ENCODE data around the gene DIDO1.

The DIDO1 gene

DNA sequence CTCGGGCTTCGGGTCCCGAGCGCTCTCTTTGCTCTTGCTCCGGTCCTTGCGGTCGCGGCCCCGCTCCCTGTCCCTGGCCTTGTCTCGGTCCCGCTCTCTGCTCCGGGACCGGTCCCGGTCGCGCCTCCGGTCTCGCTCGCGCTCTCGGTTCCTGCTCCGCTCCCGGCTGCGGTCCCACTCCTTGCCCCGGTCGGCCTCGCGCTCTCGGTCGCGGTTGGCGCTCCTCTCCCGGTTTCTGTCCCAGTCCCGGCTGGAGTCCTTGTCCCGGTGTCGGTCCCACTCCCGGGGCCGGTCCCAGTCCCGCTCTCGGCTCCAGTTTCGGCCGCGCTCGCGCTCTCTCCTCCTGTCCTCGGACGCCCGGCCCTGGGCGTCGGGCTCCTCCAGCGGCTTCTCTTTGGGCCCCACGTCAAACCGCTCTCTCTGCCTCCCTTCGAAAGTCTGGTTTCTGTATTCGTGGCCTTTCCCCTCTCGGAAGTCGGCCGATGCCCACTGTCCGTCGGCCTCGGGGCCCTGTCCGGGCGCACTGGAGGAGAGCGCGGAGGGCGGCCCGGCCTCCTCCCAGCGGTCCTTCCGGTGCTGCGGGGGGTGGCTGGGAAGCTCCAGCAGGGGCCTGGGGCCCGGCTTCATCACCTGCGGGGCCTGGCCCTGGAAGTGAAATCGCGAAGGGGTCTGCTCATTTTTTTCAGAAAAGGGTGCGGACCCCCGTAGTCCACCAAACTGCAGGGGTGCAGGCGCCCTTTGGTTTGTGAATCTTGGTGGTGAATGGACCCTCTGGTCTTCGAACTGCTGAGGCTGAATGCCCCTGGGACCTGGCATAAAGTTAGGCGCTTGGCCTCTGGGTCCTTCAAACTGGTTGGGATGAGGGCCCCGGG, 46.8 kb downstream of the DIDO1 start:
- DNase-seq (ENCODE audit: low spot score), result no peak
- in situ Hi-C loops (cut with MboI; ENCODE audit: low sequenced_read_pairs, unreplicated experiment), result no loop called here
- TF ChIP-seq, protein P1, sequence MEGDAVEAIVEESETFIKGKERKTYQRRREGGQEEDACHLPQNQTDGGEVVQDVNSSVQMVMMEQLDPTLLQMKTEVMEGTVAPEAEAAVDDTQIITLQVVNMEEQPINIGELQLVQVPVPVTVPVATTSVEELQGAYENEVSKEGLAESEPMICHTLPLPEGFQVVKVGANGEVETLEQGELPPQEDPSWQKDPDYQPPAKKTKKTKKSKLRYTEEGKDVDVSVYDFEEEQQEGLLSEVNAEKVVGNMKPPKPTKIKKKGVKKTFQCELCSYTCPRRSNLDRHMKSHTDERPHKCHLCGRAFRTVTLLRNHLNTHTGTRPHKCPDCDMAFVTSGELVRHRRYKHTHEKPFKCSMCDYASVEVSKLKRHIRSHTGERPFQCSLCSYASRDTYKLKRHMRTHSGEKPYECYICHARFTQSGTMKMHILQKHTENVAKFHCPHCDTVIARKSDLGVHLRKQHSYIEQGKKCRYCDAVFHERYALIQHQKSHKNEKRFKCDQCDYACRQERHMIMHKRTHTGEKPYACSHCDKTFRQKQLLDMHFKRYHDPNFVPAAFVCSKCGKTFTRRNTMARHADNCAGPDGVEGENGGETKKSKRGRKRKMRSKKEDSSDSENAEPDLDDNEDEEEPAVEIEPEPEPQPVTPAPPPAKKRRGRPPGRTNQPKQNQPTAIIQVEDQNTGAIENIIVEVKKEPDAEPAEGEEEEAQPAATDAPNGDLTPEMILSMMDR (IDR thresholded peaks at IDR 0.05; ENCODE audit: borderline replicate concordance, control extremely low read depth, extremely low read depth, insufficient read depth, missing control alignments), result no peak

DNA sequence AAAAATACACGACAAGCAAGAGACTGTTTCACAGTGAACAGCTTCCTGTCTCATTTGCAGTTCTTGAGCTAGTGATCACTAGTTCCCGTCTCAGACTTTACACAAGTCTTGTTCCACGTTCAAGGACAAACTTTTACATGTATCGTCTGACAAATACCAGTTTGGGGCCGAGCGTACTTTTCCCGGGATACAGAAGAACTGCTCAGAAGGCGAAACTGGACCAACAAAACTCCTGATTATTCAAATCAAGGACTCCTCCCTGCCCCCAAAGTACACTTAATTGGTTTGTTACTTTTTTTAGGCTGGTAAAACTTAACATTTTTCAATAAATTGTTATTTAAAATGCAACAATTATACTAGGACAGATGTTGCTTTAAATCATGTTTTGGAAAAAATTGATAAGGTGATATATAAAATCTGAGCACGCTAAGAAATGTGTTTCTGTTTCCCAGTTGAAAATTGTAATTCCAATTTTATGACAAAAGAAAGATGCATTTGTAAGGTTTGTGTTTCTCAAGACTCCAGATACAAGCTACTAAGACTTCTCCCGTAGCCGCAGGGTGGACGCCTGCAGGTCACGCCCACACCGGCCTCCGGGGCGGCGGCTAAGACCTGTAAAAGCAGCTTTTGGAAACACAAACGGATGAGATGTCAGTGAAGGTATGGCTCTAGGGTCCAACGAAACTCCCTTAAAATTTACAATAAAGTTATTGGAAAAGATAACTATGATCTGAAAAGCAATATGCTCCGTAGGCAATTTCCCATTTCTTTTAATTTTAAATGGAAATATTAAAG, 47.9 kb downstream of the DIDO1 start:
- DNase-seq (ENCODE audit: low spot score), result no peak
- TF ChIP-seq, protein P1 (IDR thresholded peaks at IDR 0.05; ENCODE audit: borderline replicate concordance, control extremely low read depth, extremely low read depth, insufficient read depth, missing control alignments), result no peak

DNA sequence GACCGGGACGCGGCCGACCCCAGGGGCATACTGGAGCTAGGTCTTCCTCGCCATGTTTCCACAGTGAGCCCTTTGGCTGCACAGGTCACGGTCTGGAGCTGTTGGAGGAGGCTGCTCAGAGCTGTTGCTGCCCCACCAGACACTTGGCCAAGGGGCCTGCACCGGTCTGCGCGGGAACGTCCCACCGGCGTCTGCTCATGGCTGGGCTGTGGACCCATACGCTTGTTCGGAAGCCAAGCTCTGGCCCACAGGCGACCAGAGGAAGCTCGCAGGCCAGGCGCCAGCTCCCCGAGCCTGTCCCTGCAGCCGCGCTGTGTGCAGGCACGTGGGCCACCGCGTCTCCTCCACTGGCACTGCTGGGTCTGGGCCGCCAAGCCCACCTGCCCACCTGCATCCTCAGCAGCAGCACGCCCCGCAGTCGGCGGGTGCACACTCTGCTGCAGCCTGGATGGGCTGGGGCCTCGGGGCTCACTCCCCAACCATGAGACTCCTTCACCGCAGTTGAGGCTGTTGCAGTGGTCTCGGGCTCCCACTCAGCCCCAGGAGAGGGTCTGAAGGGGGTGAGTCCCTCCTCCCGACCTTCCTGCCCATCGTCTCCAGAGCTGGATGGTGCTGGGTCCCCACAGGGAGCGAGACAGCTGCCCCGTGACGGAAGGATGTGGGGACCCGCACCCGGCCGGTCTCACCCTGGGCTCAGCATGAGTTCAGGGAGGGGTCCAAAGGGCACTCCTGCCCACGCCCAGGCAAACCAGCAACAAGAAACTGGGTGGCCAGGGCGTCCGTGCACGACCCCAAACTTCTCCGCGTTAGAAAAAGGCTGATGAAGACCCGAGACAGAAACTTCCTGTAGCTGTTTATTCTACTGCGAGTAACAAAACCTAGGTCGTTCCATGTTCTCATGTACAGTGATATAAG, 49.1 kb downstream of the DIDO1 start:
- TF ChIP-seq, protein P1 (IDR thresholded peaks at IDR 0.05; ENCODE audit: borderline replicate concordance, control extremely low read depth, extremely low read depth, insufficient read depth, missing control alignments), result no peak
- in situ Hi-C loops (cut with MboI; ENCODE audit: low sequenced_read_pairs, unreplicated experiment), result no loop called here
- DNase-seq (ENCODE audit: low spot score), result no peak

More for the DNA sequence above, 47.9 kb downstream of the DIDO1 start:
- in situ Hi-C loops (cut with MboI; ENCODE audit: low sequenced_read_pairs, unreplicated experiment), result no loop called here

DNA sequence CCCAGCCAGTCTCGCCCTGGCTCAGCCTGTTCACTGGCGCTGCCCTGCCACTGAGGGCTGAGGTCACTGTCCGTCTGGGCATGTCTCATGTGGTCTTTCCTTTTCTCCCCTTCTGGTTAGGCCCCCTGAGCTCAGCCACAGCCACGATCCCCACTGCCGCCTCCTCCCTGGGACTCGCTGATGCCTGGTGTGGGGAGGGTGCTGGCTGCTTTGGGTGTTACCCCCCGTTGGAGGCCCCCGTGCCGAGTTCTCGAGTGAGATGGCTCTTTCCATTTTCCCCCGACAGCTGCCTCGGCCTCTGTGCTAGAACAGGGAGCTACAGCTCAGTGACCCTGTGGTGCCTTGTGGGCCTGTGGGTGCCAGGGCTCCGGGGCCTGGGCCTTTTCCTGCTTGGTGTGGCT, 49.8 kb downstream of the DIDO1 start:
- in situ Hi-C loops (cut with MboI; ENCODE audit: low sequenced_read_pairs, unreplicated experiment), result no loop called here
- TF ChIP-seq, protein P1 (IDR thresholded peaks at IDR 0.05; ENCODE audit: borderline replicate concordance, control extremely low read depth, extremely low read depth, insufficient read depth, missing control alignments), result no peak
- no peak for DNase-seq (ENCODE audit: low spot score)

DNA sequence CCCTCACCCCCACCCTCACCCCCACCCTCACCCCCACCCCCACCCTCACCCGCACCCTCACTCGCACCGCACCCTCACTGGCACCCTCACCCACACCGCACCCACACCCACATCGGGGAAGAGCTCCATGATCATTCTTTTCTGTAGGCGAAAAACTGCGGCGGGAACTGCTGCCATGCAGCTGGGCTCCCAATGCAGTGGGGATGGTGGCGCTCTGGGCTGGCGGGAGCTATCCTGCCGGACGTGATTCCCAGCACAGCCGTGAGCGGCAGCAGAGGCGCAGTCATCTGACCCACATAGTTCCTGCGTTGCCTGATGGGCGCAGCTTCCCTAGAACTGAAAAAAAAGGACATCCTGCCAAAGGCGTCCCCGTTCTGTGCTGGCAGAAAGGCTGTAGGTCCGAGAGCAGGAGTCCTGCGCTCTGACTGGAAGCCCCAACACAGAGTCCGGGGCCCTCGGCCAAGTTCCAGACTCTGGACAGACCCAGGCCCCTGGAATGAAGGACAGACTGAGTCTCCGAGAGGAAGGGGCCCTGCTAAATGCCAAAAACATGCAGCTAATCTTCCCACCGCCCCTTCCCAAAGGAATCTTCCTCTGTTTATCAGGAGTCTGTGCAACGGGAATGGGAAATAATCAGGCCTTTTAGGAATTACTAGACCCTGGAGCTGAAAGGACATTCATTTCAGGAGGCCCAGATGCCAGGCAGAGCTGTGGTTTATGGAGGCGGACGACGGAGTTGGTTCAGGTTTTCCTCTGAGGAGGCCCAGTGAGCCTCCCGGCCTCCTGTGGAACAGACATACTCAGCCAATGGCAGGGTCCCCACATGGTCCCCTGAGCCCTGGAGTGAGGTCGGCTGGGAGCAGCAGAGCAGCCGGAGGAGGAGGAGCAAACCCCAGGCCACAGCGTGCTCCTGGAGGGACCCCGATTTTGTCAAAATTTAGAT, 50.6 kb downstream of the DIDO1 start:
- TF ChIP-seq, protein P1 (IDR thresholded peaks at IDR 0.05; ENCODE audit: borderline replicate concordance, control extremely low read depth, extremely low read depth, insufficient read depth, missing control alignments), result no peak
- in situ Hi-C loops (cut with MboI; ENCODE audit: low sequenced_read_pairs, unreplicated experiment), result no loop called here
- DNase-seq (ENCODE audit: low spot score), result no peak

All from GM13976 (cell line).